HG02763 (cell line): ENCODE results near the gene ATPAF1.
A peak's percentile ranks its signal among the peaks of the same experiment; 100 is the strongest.
"Not testable (repeated sequence)": the region's sequence is repeated elsewhere in the genome, so short reads cannot be mapped to it uniquely, and the experiment has no call there.

ENCODE experiments used
- ATAC-seq: cut with Tn5 transposase; IDR thresholded peaks from one replicate; pipeline ENCODE4 v1.9.1; 2021; ENCODE audit warnings: mild to moderate bottlenecking, moderate library complexity; ENCODE audit not compliant: unreplicated experiment

Gene ATPAF1

GRCh38 chr1:46667782-46668760 is at the start of gene ATPAF1:
Gene ATPAF1 (minus strand): TSS chr1:46668364. CDS start chr1:46668322, 42 bp downstream.
- ATAC-seq: peak; percentile 66

GRCh38 chr1:46717654-46718053 is 49.5 kb upstream of the ATPAF1 start:
- ATAC-seq: no peak

GRCh38 chr1:46714976-46715375 is 46.8 kb upstream of the ATPAF1 start:
- ATAC-seq: no peak

- ATAC-seq: no peak
These were observed 40.0 kb upstream of the ATPAF1 start for GRCh38 chr1:46708121-46708520.

GRCh38 chr1:46705408-46705807 is 37.2 kb upstream of the ATPAF1 start:
- ATAC-seq: no peak

GRCh38 chr1:46703927-46704641 is 35.9 kb upstream of the ATPAF1 start:
- no peak for ATAC-seq

- ATAC-seq: no peak
These were observed 31.5 kb upstream of the ATPAF1 start for GRCh38 chr1:46699666-46700065.

- ATAC-seq: no peak
These were observed 28.9 kb upstream of the ATPAF1 start for GRCh38 chr1:46697053-46697452.

- not testable (repeated sequence) for ATAC-seq
These were observed 26.5 kb upstream of the ATPAF1 start for GRCh38 chr1:46694676-46695075.

- no peak for ATAC-seq
These were observed 24.9 kb upstream of the ATPAF1 start for GRCh38 chr1:46692811-46693770.

GRCh38 chr1:46691997-46692790 is 24.0 kb upstream of the ATPAF1 start:
- ATAC-seq: no peak

GRCh38 chr1:46690931-46691421 is 22.8 kb upstream of the ATPAF1 start:
- ATAC-seq: no peak

GRCh38 chr1:46689897-46690296 is 21.7 kb upstream of the ATPAF1 start:
- ATAC-seq: no peak

- no peak for ATAC-seq
These were observed 21.2 kb upstream of the ATPAF1 start for GRCh38 chr1:46689356-46689755.

GRCh38 chr1:46687921-46688509 is 19.9 kb upstream of the ATPAF1 start:
- no peak for ATAC-seq

GRCh38 chr1:46687093-46687659 is 19.0 kb upstream of the ATPAF1 start:
- no peak for ATAC-seq

GRCh38 chr1:46686255-46686654 is 18.1 kb upstream of the ATPAF1 start:
- ATAC-seq: no peak

- no peak for ATAC-seq
These were observed 16.5 kb upstream of the ATPAF1 start for GRCh38 chr1:46684670-46685069.

- no peak for ATAC-seq
These were observed 13.9 kb upstream of the ATPAF1 start for GRCh38 chr1:46682064-46682463.
